ENCODE measurements around the gene AKAIN1.

GRCh38 chr18:5198311-5198710, 1.3 kb upstream of the AKAIN1 start:
- TF ChIP-seq CTCF (conservative IDR thresholded peaks at IDR 0.05 in 1 of 2, IDR thresholded peaks at IDR 0.05 in 1 of 2; ENCODE audit: extremely low read depth in 1 of 2, insufficient read depth in 1 of 2, low read depth in 1 of 2, low read length in 2 of 2) (no peak), EZH2 (IDR thresholded peaks at IDR 0.05; ENCODE audit: borderline replicate concordance, low read length) (no peak)

Measured in mammary epithelial cell (primary cell).